Measurements from ENCODE around the gene PRIMA1.

The PRIMA1 gene

GRCh38 chr14:93712079-93712837, 76.0 kb downstream of the PRIMA1 start:
- no peak for DNase-seq (ENCODE audit: low read depth)

DNA sequence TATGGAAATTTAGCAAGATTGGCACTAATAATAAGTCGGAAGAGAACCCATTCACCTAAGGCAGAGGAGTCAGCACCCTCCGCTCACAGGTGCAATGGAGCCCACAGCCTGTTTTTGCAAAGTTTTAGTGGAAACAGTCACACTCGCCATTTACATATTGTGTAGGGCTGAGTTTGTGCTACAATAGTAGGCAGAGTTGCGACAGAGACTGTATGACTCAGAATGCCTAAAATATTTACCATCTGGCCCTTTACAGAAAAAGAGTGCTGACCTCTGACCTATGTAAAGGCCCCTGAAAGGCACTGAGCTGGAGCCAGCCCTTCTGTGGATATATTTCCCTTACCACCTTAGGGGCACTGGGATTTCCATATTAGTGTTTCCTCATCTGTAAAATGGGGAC, 79.0 kb downstream of the PRIMA1 start:
- DNase-seq (ENCODE audit: low read depth), result no peak

GRCh38 chr14:93708800-93709199, 79.5 kb downstream of the PRIMA1 start:
- DNase-seq (ENCODE audit: low read depth), result no peak

DNA sequence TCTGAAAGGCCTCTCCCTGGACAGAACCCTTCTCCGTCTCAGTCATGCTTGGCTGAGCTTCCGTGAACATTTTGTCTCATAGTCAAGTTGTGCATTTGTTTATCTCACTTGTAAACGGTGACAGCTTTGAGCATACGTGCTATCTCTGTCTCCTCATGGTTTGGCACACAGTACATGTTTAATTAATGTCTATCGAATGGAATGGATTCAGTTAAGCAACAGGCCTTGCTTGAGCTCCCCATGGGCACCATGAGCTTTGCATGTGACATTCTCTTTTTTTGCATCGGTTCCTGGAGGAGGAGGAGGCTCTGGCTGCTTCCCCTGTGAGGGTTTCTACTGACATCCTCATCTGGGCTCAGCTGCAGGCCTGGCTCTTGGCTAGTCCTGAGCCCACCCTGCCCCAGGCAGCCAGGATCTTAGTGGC, 80.0 kb downstream of the PRIMA1 start:
- DNase-seq (ENCODE audit: low read depth), result no peak

- DNase-seq (ENCODE audit: low read depth), result no peak
Measured at GRCh38 chr14:93707475-93707874, 80.8 kb downstream of the PRIMA1 start.

GRCh38 chr14:93706360-93706955, 81.8 kb downstream of the PRIMA1 start:
- no peak for DNase-seq (ENCODE audit: low read depth)

DNA sequence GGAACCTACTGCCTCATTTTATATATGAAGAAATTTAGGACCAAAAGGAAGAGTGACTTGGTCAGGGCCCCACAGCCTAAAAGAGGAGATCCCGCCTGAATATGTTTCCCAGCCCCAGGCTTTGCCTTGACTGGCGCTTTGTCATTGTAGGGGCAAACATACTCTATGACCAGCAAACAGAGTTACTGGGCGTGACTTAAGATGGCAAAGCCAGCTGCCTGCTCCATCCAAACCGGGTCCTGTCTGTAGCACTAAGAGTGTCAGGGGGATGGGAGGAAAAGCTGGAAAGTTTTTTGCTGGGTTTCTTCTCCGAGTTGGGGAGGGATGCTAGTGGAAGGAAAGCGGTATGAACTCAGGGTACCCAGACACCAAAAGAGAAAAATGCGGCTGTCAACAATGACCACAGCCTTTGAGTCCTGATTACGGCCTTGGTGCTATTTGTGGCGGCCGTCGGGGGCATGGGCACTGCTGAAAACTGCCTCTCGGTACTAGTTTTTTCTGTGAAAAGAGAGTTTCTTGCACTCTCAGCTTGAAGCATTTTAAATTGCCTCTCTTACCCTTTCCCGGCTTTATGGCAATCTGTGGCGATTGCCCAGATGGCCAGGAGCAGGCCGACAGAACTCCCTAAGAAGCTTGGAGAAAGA, 82.7 kb downstream of the PRIMA1 start:
- no peak for DNase-seq (ENCODE audit: low read depth)

- DNase-seq (ENCODE audit: low read depth), result no peak
Measured at GRCh38 chr14:93703941-93704340, 84.3 kb downstream of the PRIMA1 start.

GRCh38 chr14:93702946-93703345, 85.3 kb downstream of the PRIMA1 start:
- DNase-seq (ENCODE audit: low read depth), result no peak

GRCh38 chr14:93701562-93701961, 86.7 kb downstream of the PRIMA1 start:
- no peak for DNase-seq (ENCODE audit: low read depth)

DNA sequence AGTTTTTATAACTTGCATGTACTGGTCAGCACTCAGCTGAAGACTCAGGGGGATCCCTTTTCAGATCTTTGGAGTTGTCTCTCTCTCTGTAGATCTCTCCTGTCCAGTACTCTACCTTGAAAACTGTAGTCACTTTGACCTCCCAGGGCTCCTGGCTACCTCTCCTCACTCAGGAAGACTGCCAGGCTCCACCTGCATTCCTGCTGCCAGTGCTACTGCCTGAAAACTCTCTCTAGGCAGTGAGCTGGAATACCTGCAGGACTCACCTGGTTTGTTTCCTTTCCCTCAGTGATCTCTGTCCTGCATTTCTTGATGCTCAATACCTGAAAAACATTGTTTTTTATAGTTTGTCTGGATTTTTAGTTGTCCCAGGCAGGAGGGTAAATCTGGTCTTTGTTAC, 87.4 kb downstream of the PRIMA1 start:
- no peak for DNase-seq (ENCODE audit: low read depth)

DNA sequence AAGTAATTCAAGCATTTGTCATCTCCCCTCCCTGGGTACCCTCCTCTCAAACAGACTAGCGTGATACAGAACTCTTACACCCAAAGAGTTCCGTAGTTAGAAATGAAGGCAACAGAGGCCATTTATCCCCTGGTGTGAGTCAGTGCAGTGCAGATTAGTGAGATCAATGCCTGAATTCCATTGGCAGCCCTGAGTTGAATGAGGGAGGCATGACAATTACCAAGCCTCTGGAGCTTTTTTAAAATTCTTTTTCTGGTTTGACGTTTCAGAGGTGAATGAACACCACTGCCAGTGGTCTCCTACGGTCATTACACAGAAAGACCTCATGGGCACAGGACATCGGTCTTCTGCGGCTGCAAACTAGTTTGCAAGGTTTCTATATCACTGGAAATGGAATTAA, 94.4 kb downstream of the PRIMA1 start:
- DNase-seq (ENCODE audit: low read depth), result no peak

GRCh38 chr14:93691042-93691780, 97.1 kb downstream of the PRIMA1 start:
- DNase-seq (ENCODE audit: low read depth), result no peak

DNA sequence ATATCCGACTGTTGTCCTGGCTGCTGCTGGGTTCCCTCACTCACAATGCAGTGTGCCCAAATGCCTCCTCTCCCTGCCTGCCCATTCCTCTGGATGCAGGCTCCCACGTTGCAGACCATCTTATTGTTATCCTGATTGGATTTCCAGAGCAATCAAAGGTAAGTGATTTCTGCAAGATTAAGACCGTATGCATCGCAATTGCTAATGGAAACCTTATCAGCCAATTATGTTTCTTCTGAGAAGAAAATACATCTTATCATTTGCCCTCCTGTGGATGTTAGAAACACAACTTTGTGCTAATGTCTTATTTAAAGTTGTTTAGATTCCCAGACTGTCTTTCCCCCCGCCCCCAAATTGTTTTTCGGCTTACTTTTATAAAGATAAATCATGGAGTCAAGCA, 98.1 kb downstream of the PRIMA1 start:
- DNase-seq (ENCODE audit: low read depth), result no peak

GRCh38 chr14:93688820-93689219, 99.5 kb downstream of the PRIMA1 start:
- no peak for DNase-seq (ENCODE audit: low read depth)

- DNase-seq (ENCODE audit: low read depth), result no peak
Measured at GRCh38 chr14:93688239-93688666, 100.0 kb downstream of the PRIMA1 start.

- no peak for DNase-seq (ENCODE audit: low read depth)
Measured at GRCh38 chr14:93686268-93686667, 102.0 kb downstream of the PRIMA1 start.

GRCh38 chr14:93685121-93685895, 103.0 kb downstream of the PRIMA1 start:
- DNase-seq (ENCODE audit: low read depth), result no peak

DNA sequence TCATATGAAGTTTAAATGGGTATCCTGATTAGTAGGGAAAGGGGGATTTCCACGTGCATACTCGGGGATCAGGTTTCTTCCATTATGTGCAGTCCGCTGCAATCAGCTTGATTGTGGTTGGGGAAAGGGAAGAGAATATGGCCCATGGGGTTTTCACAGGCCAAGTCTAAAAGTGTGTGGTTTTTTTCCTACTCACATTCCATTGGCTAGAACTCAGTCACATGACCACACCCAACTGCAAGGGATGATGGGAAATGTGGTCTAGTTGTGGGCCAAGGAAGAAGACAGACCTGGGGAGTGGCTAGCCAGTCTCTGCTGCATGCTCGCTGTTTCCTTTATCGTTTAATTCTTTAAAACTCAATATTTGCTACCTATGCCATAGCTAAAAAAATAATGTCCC, 105.1 kb downstream of the PRIMA1 start:
- DNase-seq (ENCODE audit: low read depth), result no peak

- DNase-seq (ENCODE audit: low read depth), result no peak
Measured at GRCh38 chr14:93682459-93682858, 105.8 kb downstream of the PRIMA1 start.

DNA sequence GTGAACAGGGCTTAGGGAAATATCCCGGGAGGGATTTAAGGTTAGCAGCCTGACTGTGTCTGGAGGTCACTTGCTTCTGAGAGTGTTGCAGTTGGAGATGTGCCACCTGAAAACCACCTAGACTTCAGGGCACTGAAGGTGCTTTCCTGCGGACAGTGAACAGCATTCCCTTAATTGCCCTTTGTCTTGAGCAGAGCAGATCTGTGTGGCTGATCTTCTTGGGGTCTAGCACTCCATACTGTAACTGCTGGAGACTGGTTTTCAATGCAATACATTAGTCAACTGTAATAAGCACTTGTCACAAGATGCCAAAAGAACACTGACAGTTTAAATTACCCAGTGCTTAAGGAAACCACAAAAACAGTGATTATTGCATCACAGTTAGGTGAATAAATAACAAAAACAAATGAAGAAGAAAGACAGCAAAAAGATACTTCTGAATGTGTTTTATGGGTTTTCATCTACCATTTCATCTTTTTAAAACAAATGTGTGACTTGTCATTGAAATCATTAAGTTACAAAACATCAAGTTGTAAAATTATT, 111.8 kb downstream of the PRIMA1 start:
- DNase-seq (ENCODE audit: low read depth), result no peak

GRCh38 chr14:93675651-93676050, 112.6 kb downstream of the PRIMA1 start:
- DNase-seq (ENCODE audit: low read depth), result no peak
